Vagina (tissue), 2 donors: ENCODE measurements around the gene HDGFL2. TPM values are rescaled to one million over a fixed set of nuclear protein-coding genes. Genes with fewer than 3 reads are reported as not detected.

Experiments used
- DNase-seq, 2 donors: peaks; one replicate each; pipeline ENCODE4 v3.0.0-alpha.2; 2017; ENCODE audit errors: extremely low spot score in 2 of 2
- H3K27ac ChIP-seq: fragments of 200-600 bp; sonication (generic); one replicate; pipeline ENCODE4 v1.5.1; 2019
- H3K27me3 ChIP-seq: fragments of 200-600 bp; sonication (generic); one replicate; pipeline ENCODE4 v1.5.1; 2019
- H3K36me3 ChIP-seq, 2 donors: fragments of 200-600 bp; sonication (generic); one replicate each; pipeline ENCODE4 v1.5.1; 2017 to 2019
- H3K4me1 ChIP-seq: fragments of 200-600 bp; sonication (generic); one replicate; pipeline ENCODE4 v1.5.1; 2019
- H3K4me3 ChIP-seq, 2 donors: fragments of 200-600 bp; sonication (generic); 1 replicate in 1 of 2; 2 replicates in 1 of 2; pipeline ENCODE4 v1.5.1; 2016 to 2019
- H3K9me3 ChIP-seq: fragments of 200-600 bp; sonication (generic); one replicate; pipeline ENCODE4 v1.5.1; 2019
- CTCF ChIP-seq, 3 experiments: fragments of 450-650 bp in 2 of 3; fragments of 200-600 bp in 1 of 3; sonication (generic) in 1 of 3; IDR thresholded peaks; one replicate each; pipeline ENCODE4 v1.5.1; 2017 to 2019; ENCODE audit warnings: antibody characterized with exemption in 3 of 3, mild to moderate bottlenecking in 2 of 3, moderate library complexity in 2 of 3
- POLR2A ChIP-seq, 2 donors: fragments of 450-650 bp; IDR thresholded peaks; one replicate each; pipeline ENCODE4 v1.6.1; 2017; ENCODE audit warnings: antibody characterized with exemption in 2 of 2, mild to moderate bottlenecking in 2 of 2, moderate library complexity in 2 of 2
- POLR2AphosphoS5 ChIP-seq, 2 donors: sonication (generic); formaldehyde crosslinking; IDR thresholded peaks; one replicate each; pipeline ENCODE4 v1.9.0; 2017; ENCODE audit warnings: antibody characterized with exemption in 2 of 2, mild to moderate bottlenecking in 2 of 2, low read depth in 1 of 2; ENCODE audit not compliant: insufficient read depth in 1 of 2
- intact Hi-C: fragments of 100-400 bp; cut with DNase I; formaldehyde crosslinking; loops from one replicate; pipeline ENCODE4 v1.15.1; 2023
- total RNA-seq: library from RNA; depleted of rRNA; stranded (reverse); fragments of >200 nt; gene quantifications from one replicate; pipeline ENCODE4 v1.2.3, GENCODE V29; 2016

Gene HDGFL2
- total RNA-seq, 1 donor from 2014 or later: 33.1 TPM

GRCh38 chr19:4512070-4512469 is 40.0 kb downstream of the HDGFL2 start:
- Histone ChIP-seq H3K27me3 (no peaks in the 10 kb centered on the region), H3K9me3 (no peaks in the 10 kb centered on the region), H3K4me1 (no peaks in the 10 kb centered on the region), H3K36me3 (no peaks in the 10 kb centered on the region), H3K27ac (no peak overlapping the region), H3K4me3 (no peak overlapping the region)
- DNase-seq: no peak
- TF ChIP-seq POLR2A (IDR thresholded peaks at IDR 0.05): no peak
- no peak for TF ChIP-seq CTCF (IDR thresholded peaks at IDR 0.05)
- TF ChIP-seq POLR2AphosphoS5 (IDR thresholded peaks at IDR 0.05; ENCODE audit: insufficient read depth in 1 of 2, low read depth in 1 of 2): no peak
- intact Hi-C loops: no loop called here

- Histone ChIP-seq H3K9me3 (no peaks in the 10 kb centered on the region), H3K4me1 (peaks cover 3% of the 10 kb centered on the region), H3K27me3 (no peaks in the 10 kb centered on the region), H3K36me3 (no peaks in the 10 kb centered on the region), H3K27ac (no peak overlapping the region), H3K4me3 (no peak overlapping the region)
- no peak for DNase-seq
- intact Hi-C loops: no loop called here
- no peak for TF ChIP-seq CTCF (IDR thresholded peaks at IDR 0.05)
- TF ChIP-seq POLR2A (IDR thresholded peaks at IDR 0.05): no peak
- no peak for TF ChIP-seq POLR2AphosphoS5 (IDR thresholded peaks at IDR 0.05; ENCODE audit: insufficient read depth in 1 of 2, low read depth in 1 of 2)
Observed at GRCh38 chr19:4513248-4513647, 41.2 kb downstream of the HDGFL2 start.

GRCh38 chr19:4515732-4516131 is 43.6 kb downstream of the HDGFL2 start:
- TF ChIP-seq POLR2A (IDR thresholded peaks at IDR 0.05): no peak
- no peak for TF ChIP-seq CTCF (IDR thresholded peaks at IDR 0.05)
- no peak for TF ChIP-seq POLR2AphosphoS5 (IDR thresholded peaks at IDR 0.05; ENCODE audit: insufficient read depth in 1 of 2, low read depth in 1 of 2)
- Histone ChIP-seq H3K27me3 (no peaks in the 10 kb centered on the region), H3K27ac (no peak overlapping the region), H3K9me3 (no peaks in the 10 kb centered on the region), H3K4me1 (peaks cover 13% of the 10 kb centered on the region), H3K4me3 (no peak overlapping the region), H3K36me3 (no peaks in the 10 kb centered on the region)
- DNase-seq: no peak
- intact Hi-C loops: no loop called here

- no peak for TF ChIP-seq POLR2AphosphoS5 (IDR thresholded peaks at IDR 0.05; ENCODE audit: insufficient read depth in 1 of 2, low read depth in 1 of 2)
- no peak for TF ChIP-seq POLR2A (IDR thresholded peaks at IDR 0.05)
- no peak for TF ChIP-seq CTCF (IDR thresholded peaks at IDR 0.05)
- Histone ChIP-seq H3K4me1 (peaks cover 13% of the 10 kb centered on the region), H3K4me3 (no peak overlapping the region), H3K9me3 (no peaks in the 10 kb centered on the region), H3K27me3 (no peaks in the 10 kb centered on the region), H3K27ac (no peak overlapping the region), H3K36me3 (no peaks in the 10 kb centered on the region)
- DNase-seq: no peak
- intact Hi-C loops: no loop called here
Observed at GRCh38 chr19:4516199-4516938, 44.3 kb downstream of the HDGFL2 start.

GRCh38 chr19:4516939-4517300 is 44.8 kb downstream of the HDGFL2 start:
- intact Hi-C loops: no loop called here
- no peaks in the 10 kb centered on the region for H3K36me3 ChIP-seq

More at GRCh38 chr19:4516939-4517300, 44.8 kb downstream of the HDGFL2 start:
- H3K27me3 ChIP-seq: no peaks in the 10 kb centered on the region
- no peaks in the 10 kb centered on the region for H3K9me3 ChIP-seq
- H3K4me3 ChIP-seq: peak overlapping the region; percentile 22 to 38
- no peak for TF ChIP-seq POLR2AphosphoS5 (IDR thresholded peaks at IDR 0.05; ENCODE audit: insufficient read depth in 1 of 2, low read depth in 1 of 2)
- no peak for TF ChIP-seq POLR2A (IDR thresholded peaks at IDR 0.05)
- peaks cover 13% of the 10 kb centered on the region for H3K4me1 ChIP-seq
- no peak overlapping the region for H3K27ac ChIP-seq
- no peak for DNase-seq
